GM23338 (cell line): ENCODE data around the gene NXPH2. TPM values are rescaled to one million over a fixed set of nuclear protein-coding genes. Genes with fewer than 3 reads are reported as not detected.

Source experiments
- ATAC-seq: fragments of 200-7000 bp; cut with Tn5 transposase; 3 replicates; pipeline ENCODE4 v1.9.1; 2020
- DNase-seq: peaks from one replicate; pipeline ENCODE4 v3.0.0-alpha.2; 2015; ENCODE audit warnings: low spot score
- H2AFZ ChIP-seq: fragments of 200-600 bp; sonication (generic); 2 replicates; pipeline ENCODE4 v1.8.0; 2016; ENCODE audit warnings: antibody characterized with exemption, mild to moderate bottlenecking, moderate library complexity
- H3F3A ChIP-seq: fragments of 200-600 bp; sonication (generic); replicated peaks from 2 replicates; pipeline ENCODE4 v1.8.0; 2017; ENCODE audit warnings: antibody characterized with exemption, mixed run types, low read depth
- H3K27ac ChIP-seq: fragments of 200-600 bp; sonication (generic); 2 replicates; pipeline ENCODE4 v1.6.1; 2016; ENCODE audit warnings: low read depth
- H3K27me3 ChIP-seq: fragments of 200-600 bp; sonication (generic); 2 replicates; pipeline ENCODE4 v1.8.0; 2016; ENCODE audit warnings: mild to moderate bottlenecking, mixed run types, moderate library complexity; ENCODE audit not compliant: insufficient read depth
- H3K36me3 ChIP-seq: fragments of 200-600 bp; sonication (generic); 2 replicates; pipeline ENCODE4 v1.8.0; 2016; ENCODE audit warnings: mild to moderate bottlenecking; ENCODE audit not compliant: insufficient read depth
- H3K4me1 ChIP-seq: fragments of 200-600 bp; sonication (generic); 2 replicates; pipeline ENCODE4 v1.8.0; 2016; ENCODE audit warnings: mild to moderate bottlenecking, moderate library complexity; ENCODE audit not compliant: insufficient read depth
- H3K4me2 ChIP-seq: fragments of 200-600 bp; sonication (generic); 2 replicates; pipeline ENCODE4 v1.7.1; 2017; ENCODE audit warnings: mixed run types
- H3K4me3 ChIP-seq: fragments of 200-600 bp; sonication (generic); 2 replicates; pipeline ENCODE4 v1.6.1; 2016; ENCODE audit warnings: mixed run types
- H3K79me2 ChIP-seq: fragments of 200-600 bp; sonication (generic); replicated peaks from 2 replicates; pipeline ENCODE4 v1.8.0; 2017; ENCODE audit warnings: mild to moderate bottlenecking; ENCODE audit not compliant: insufficient read depth
- H3K9me2 ChIP-seq: fragments of 200-600 bp; sonication (generic); 2 replicates; pipeline ENCODE4 v1.8.0; 2017; ENCODE audit not compliant: insufficient read depth
- H4K20me1 ChIP-seq: fragments of 200-600 bp; sonication (generic); replicated peaks from 2 replicates; pipeline ENCODE4 v1.8.0; 2017; ENCODE audit warnings: mild to moderate bottlenecking; ENCODE audit not compliant: insufficient read depth
- H3K27ac Mint-ChIP-seq: 2 replicates; pipeline ENCODE4 v1.8.0; 2020; ENCODE audit warnings: inconsistent platforms, mild to moderate bottlenecking, moderate library complexity, mixed read lengths
- H3K27me3 Mint-ChIP-seq: 3 replicates; pipeline ENCODE4 v1.8.0; 2022; ENCODE audit warnings: low read depth, mild to moderate bottlenecking, moderate library complexity, mixed read lengths, inconsistent platforms; ENCODE audit not compliant: insufficient read depth, poor library complexity
- H3K36me3 Mint-ChIP-seq: 3 replicates; pipeline ENCODE4 v1.8.0; 2021; ENCODE audit warnings: low read depth, mild to moderate bottlenecking, inconsistent platforms, moderate library complexity, mixed read lengths
- H3K4me1 Mint-ChIP-seq: 3 replicates; pipeline ENCODE4 v1.8.0; 2020; ENCODE audit warnings: mild to moderate bottlenecking, inconsistent platforms, mixed read lengths
- H3K4me3 Mint-ChIP-seq: 3 replicates; pipeline ENCODE4 v1.8.0; 2021; ENCODE audit warnings: moderate library complexity, mild to moderate bottlenecking, inconsistent platforms, mixed read lengths
- H3K9me3 Mint-ChIP-seq: 3 replicates; pipeline ENCODE4 v1.8.0; 2020; ENCODE audit warnings: moderate library complexity, mild to moderate bottlenecking, inconsistent platforms, mixed read lengths
- NANOG ChIP-seq: IDR thresholded peaks from 2 replicates; pipeline ENCODE4 v1.6.1; 2016; ENCODE audit warnings: antibody characterized with exemption, borderline replicate concordance
- REST ChIP-seq: IDR thresholded peaks from one replicate; pipeline ENCODE4 v1.6.1; 2018; ENCODE audit warnings: antibody characterized with exemption; ENCODE audit not compliant: unreplicated experiment
- polyA plus RNA-seq: library from polyadenylated mRNA; unstranded; fragments of >200 nt; fragmentation: Nextera tagmentation; extraction: Ambion mirVana; gene quantifications from 2 replicates; pipeline ENCODE4 v1.2.1, GENCODE V29; 2016
- total RNA-seq: library from RNA; depleted of rRNA; stranded (reverse); fragments of >200 nt; shearing (Covaris generic); gene quantifications from 2 replicates; pipeline ENCODE4 v1.2.3, GENCODE V29; 2014

Gene NXPH2
- total and polyA plus RNA-seq, 2 experiments from 2014 or later = 2.7 to 8.3 TPM

GRCh38 chr2:138777996-138778395 lies 2.2 kb downstream of the NXPH2 start:
- H3K27me3 Mint-ChIP-seq = peaks cover 41% of the 10 kb centered on the region
- peak; percentile 96 for DNase-seq

GRCh38 chr2:138775736-138776135 lies 4.5 kb downstream of the NXPH2 start:
- H4K20me1 ChIP-seq = no peaks in the 10 kb centered on the region
- H3K4me3 Mint-ChIP-seq = no peak overlapping the region
- no peaks in the 10 kb centered on the region for H3F3A ChIP-seq
- TF ChIP-seq REST = no peak
- no peak overlapping the region for H2AFZ ChIP-seq
- H3K4me1 ChIP-seq = peaks cover 49% of the 10 kb centered on the region
- H3K9me3 Mint-ChIP-seq = no peaks in the 10 kb centered on the region
- peaks cover 38% of the 10 kb centered on the region for H3K4me1 Mint-ChIP-seq
- ATAC-seq (no peak), DNase-seq (no peak)
- no peak overlapping the region for H3K4me3 ChIP-seq
- no peak overlapping the region for H3K4me2 ChIP-seq
- H3K36me3 Mint-ChIP-seq = no peaks in the 10 kb centered on the region
- H3K9me2 ChIP-seq = no peaks in the 10 kb centered on the region
- no peaks in the 10 kb centered on the region for H3K36me3 ChIP-seq
- H3K27ac ChIP-seq = no peak overlapping the region
- peaks cover 25% of the 10 kb centered on the region for H3K27me3 Mint-ChIP-seq
- H3K79me2 ChIP-seq = peaks cover 58% of the 10 kb centered on the region
- peaks cover 20% of the 10 kb centered on the region for H3K27me3 ChIP-seq
- no peak overlapping the region for H3K27ac Mint-ChIP-seq

More at GRCh38 chr2:138777996-138778395, 2.2 kb downstream of the NXPH2 start:
- no peaks in the 10 kb centered on the region for H4K20me1 ChIP-seq
- peak overlapping the region; percentile 11; the same call in 1 of the 2 replicates for H3K27ac ChIP-seq
- H3K79me2 ChIP-seq = peaks cover 50% of the 10 kb centered on the region
- TF ChIP-seq NANOG (peak; percentile 88), REST (no peak)
- H3K9me3 Mint-ChIP-seq = no peaks in the 10 kb centered on the region
- peaks cover 58% of the 10 kb centered on the region for H3K4me1 ChIP-seq
- no peaks in the 10 kb centered on the region for H3K9me2 ChIP-seq
- peak overlapping the region; percentile 45 for H3K4me2 ChIP-seq
- H3K4me3 Mint-ChIP-seq = peak overlapping the region; percentile 81
- ATAC-seq = peak; percentile 74
- H3K36me3 ChIP-seq = no peaks in the 10 kb centered on the region
- peak overlapping the region; percentile 66 for H3K4me3 ChIP-seq
- H3K4me1 Mint-ChIP-seq = peaks cover 45% of the 10 kb centered on the region
- H2AFZ ChIP-seq = no peak overlapping the region
- no peaks in the 10 kb centered on the region for H3K36me3 Mint-ChIP-seq
- peaks cover 42% of the 10 kb centered on the region for H3K27me3 ChIP-seq
- no peaks in the 10 kb centered on the region for H3F3A ChIP-seq
- no peak overlapping the region for H3K27ac Mint-ChIP-seq
